Right lobe of liver (tissue), 6 donors: ENCODE measurements around the gene COL1A2. TPM values are rescaled to one million over a fixed set of nuclear protein-coding genes. Genes with fewer than 3 reads are reported as not detected.

Experiments
- ATAC-seq, 4 donors: fragments of 200-7000 bp; cut with Tn5 transposase; one replicate each; pipeline ENCODE4 v1.9.1; 2020; ENCODE audit warnings: mild to moderate bottlenecking in 4 of 4, moderate library complexity in 4 of 4
- DNase-seq, 3 donors: peaks; one replicate each; pipeline ENCODE4 v3.0.0-alpha.2; 2020
- H3K27ac ChIP-seq, 3 donors: fragments of 200-600 bp; one replicate each; pipeline ENCODE4 v1.8.0; 2022
- H3K27me3 ChIP-seq, 2 donors: fragments of 200-600 bp; one replicate each; pipeline ENCODE4 v1.8.0; 2022
- H3K36me3 ChIP-seq, 4 donors: fragments of 200-600 bp; sonication (generic) in 1 of 4; one replicate each; pipeline versions ENCODE4 v1.5.1 to v1.8.0; 2017 to 2022; ENCODE audit warnings: control low read depth in 1 of 4
- H3K4me1 ChIP-seq, 4 donors: fragments of 200-600 bp; sonication (generic) in 1 of 4; one replicate each; pipeline versions ENCODE4 v1.5.1 to v1.8.0; 2017 to 2022; ENCODE audit warnings: control low read depth in 1 of 4
- H3K4me3 ChIP-seq, 3 donors: fragments of 200-600 bp; one replicate each; pipeline ENCODE4 v1.8.0; 2022
- H3K9me3 ChIP-seq, 4 donors: fragments of 200-600 bp; sonication (generic) in 1 of 4; one replicate each; pipeline versions ENCODE4 v1.5.1 to v1.8.0; 2017 to 2022; ENCODE audit warnings: control low read depth in 1 of 4
- CTCF ChIP-seq, 4 donors: fragments of 200-600 bp in 3 of 4; fragments of 450-650 bp in 1 of 4; IDR thresholded peaks; one replicate each; pipeline versions ENCODE4 v1.5.1 to v1.8.0; 2016 to 2022; ENCODE audit warnings: antibody characterized with exemption in 4 of 4, mild to moderate bottlenecking in 2 of 4
- POLR2A ChIP-seq: fragments of 450-650 bp; IDR thresholded peaks from one replicate; pipeline ENCODE4 v1.6.1; 2017; ENCODE audit warnings: antibody characterized with exemption, mild to moderate bottlenecking
- WGBS: methylation state at CpG from one replicate; pipeline ENCODE4 v1.1.6; 2018; ENCODE audit warnings: low coverage, low lambda C conversion rate; ENCODE audit not compliant: insufficient coverage; ENCODE audit errors: missing lambda C conversion rate; 5-methylcytosine and 5-hydroxymethylcytosine counted together
- intact Hi-C, 2 donors: fragments of 100-400 bp; cut with DNase I; formaldehyde crosslinking; loops; one replicate each; pipeline versions ENCODE4 v1.11.2 to v1.14.1; 2022
- total RNA-seq, 6 experiments: library from RNA; depleted of rRNA in 2 of 6; stranded (reverse); fragments of >200 nt in 2 of 6; fragmentation: NEBNext Ultra II Directional in 3 of 6; extraction: Animal tissue kit (Norgen Biotek cat#: 25700) in 3 of 6; gene quantifications; one replicate each; pipeline versions ENCODE4 v1.1.0 to v1.2.4, GENCODE V29; 2016 to 2023
- donor health status: DM: no; HTN: yes; CAD: no.
- donor health status: DM: no; HTN: no; CAD: no.
- donor health status: DM: no; HTN: no; CAD: no.
- donor health status: DM: no; HTN: yes; CAD: no.
- donor health status: DM: no; HTN: yes; CAD: no.

COL1A2 gene
- total RNA-seq, 6 experiments from 2014 or later = 5.6 to 49.8 (median 18.4) TPM

DNA sequence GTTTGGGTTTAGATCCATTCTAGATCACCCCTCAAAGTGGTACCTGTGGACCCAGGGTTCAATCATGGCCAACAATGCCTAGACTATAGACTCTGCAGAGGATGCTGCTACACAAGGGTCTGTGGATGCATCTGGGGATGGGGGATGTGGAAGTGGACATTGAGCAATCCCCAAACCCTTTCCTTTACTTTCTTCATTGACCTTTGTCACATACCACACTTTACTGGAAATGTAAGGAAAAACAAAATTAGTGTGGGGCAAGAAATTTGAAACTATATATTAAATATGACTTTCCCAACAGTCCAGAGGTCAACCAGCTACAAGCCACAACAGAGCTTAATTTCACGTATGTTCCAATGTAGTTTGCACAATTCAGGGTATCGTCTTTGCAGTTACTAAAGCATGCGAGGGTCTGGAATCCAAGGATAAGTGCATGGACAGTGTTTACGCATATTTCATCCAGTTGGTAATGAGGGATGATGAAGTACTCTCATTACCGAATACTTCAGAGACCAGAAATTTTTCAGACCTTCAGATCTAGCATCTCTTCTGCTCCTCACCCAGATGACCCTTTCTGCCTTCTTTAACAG is 81.7 kb downstream of the COL1A2 start:
- TF ChIP-seq POLR2A (no peak), CTCF (IDR thresholded peaks at IDR 0.05) (no peak)
- WGBS = 75% methylated on average over 5 of the region's 5 CpGs
- ATAC-seq (no peak), DNase-seq (no peak)
- no peak overlapping the region for H3K27ac ChIP-seq
- H3K36me3 ChIP-seq = no peaks in the 10 kb centered on the region
- no peaks in the 10 kb centered on the region for H3K27me3 ChIP-seq
- H3K4me1 ChIP-seq = no peaks in the 10 kb centered on the region
- no peak overlapping the region for H3K4me3 ChIP-seq
- intact Hi-C loops = no loop called here
- H3K9me3 ChIP-seq = peaks cover 0 to 3% (median 0%) of the 10 kb centered on the region in 4 donors

DNA sequence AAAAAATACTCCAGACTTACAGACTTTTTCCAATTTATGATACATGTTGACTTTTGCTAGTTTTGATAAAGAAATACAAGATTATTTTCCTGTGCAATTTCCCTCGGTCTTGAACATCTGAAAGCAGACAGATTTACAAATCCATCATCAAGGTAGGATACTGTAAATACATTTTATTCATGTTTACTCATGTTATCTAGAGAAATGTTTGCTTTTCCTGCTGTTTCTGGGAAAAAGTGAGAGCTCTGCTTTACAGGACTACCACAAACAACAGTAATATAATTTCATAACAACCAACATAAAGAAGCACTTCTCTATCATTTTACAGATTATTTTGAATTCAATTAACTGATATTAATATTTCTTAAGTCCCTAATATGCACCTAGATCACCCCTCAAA is 83.2 kb downstream of the COL1A2 start:
- Histone ChIP-seq H3K9me3 (no peaks in the 10 kb centered on the region), H3K36me3 (no peaks in the 10 kb centered on the region), H3K4me1 (no peaks in the 10 kb centered on the region), H3K4me3 (no peak overlapping the region), H3K27ac (no peak overlapping the region), H3K27me3 (no peaks in the 10 kb centered on the region)
- TF ChIP-seq POLR2A = no peak
- TF ChIP-seq CTCF (IDR thresholded peaks at IDR 0.05) = no peak
- WGBS = 38% methylated on average over 1 of the region's 1 CpG
- DNase-seq (no peak), ATAC-seq (no peak)
- intact Hi-C loops = no loop called here

DNA sequence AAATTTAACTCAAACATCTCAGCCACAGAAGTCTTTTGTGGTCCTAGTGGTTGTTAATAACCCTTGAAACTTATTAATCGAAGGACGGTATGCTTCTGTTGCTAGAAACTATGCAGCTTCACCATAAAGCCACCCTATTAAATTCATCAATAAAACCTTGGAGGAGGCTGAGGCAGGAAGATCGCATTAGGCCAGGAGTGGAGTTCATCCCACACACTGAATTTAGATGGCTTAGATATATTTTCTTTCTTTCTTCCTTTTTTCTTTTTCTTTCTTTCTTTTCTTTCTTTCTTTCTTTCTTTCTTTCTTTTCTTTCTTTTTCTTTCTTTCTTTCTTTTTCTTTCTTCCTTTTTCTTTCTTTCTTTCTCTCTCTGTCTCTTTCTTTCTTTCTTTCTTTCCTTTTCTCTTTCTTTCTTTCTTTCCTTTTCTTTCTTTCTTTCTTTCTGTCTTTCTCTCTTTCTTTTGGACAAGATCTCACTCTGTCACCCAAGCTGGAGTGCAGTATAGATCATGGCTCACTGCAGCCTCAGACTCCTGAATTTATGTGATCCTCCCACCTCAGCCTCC is 84.0 kb downstream of the COL1A2 start:
- no peaks in the 10 kb centered on the region for H3K36me3 ChIP-seq
- 65% methylated on average over 3 of the region's 3 CpGs for WGBS
- H3K27me3 ChIP-seq = no peaks in the 10 kb centered on the region
- ATAC-seq (no peak), DNase-seq (no peak)
- no peaks in the 10 kb centered on the region for H3K9me3 ChIP-seq
- no peak overlapping the region for H3K27ac ChIP-seq
- no peaks in the 10 kb centered on the region for H3K4me1 ChIP-seq
- TF ChIP-seq POLR2A = no peak
- TF ChIP-seq CTCF (IDR thresholded peaks at IDR 0.05) = no peak
- H3K4me3 ChIP-seq = no peak overlapping the region
- intact Hi-C loops = no loop called here

Other genes starting within 250 kb of the COL1A2 start
- 10 to 100 TPM in 1 of 6 experiments, 1 to 10 TPM in 5; 4.5 to 10.4 (median 7.2) TPM for gene CASD1, start 114.9 kb downstream of the COL1A2 start, total RNA-seq